Hepatocyte (in vitro differentiated cells): Measurements from ENCODE around the gene YIPF6. TPM values are rescaled to one million over a fixed set of nuclear protein-coding genes. Genes with fewer than 3 reads are reported as not detected.
"Not testable (repeated sequence)": the region's sequence is repeated elsewhere in the genome, so short reads cannot be mapped to it uniquely, and the experiment has no call there.

Experiments used
- DNase-seq: peaks from one replicate; pipeline ENCODE4 v3.0.0-alpha.2; 2016; ENCODE audit warnings: low spot score
- H2AFZ ChIP-seq: fragments of 200-600 bp; sonication (generic); 2 replicates; pipeline ENCODE4 v1.6.0; 2016; ENCODE audit warnings: antibody characterized with exemption, mild to moderate bottlenecking
- H3K27ac ChIP-seq: fragments of 200-600 bp; sonication (generic); 2 replicates; pipeline ENCODE4 v1.5.1; 2016; ENCODE audit warnings: mild to moderate bottlenecking
- H3K27me3 ChIP-seq: fragments of 200-600 bp; sonication (generic); 2 replicates; pipeline ENCODE4 v1.6.1; 2016
- H3K36me3 ChIP-seq: fragments of 200-600 bp; sonication (generic); replicated peaks from 2 replicates; pipeline ENCODE4 v1.5.1; 2016; ENCODE audit warnings: low read depth; ENCODE audit not compliant: insufficient read depth
- H3K4me1 ChIP-seq: fragments of 200-600 bp; sonication (generic); 2 replicates; pipeline ENCODE4 v1.5.1; 2016; ENCODE audit warnings: mild to moderate bottlenecking, moderate library complexity; ENCODE audit not compliant: insufficient read depth
- H3K4me2 ChIP-seq: fragments of 200-600 bp; sonication (generic); 2 replicates; pipeline ENCODE4 v1.6.0; 2016
- H3K4me3 ChIP-seq: fragments of 200-600 bp; sonication (generic); 2 replicates; pipeline ENCODE4 v1.5.1; 2016; ENCODE audit warnings: mild to moderate bottlenecking
- H3K79me2 ChIP-seq: fragments of 200-600 bp; sonication (generic); 2 replicates; pipeline ENCODE4 v1.6.0; 2017; ENCODE audit warnings: mild to moderate bottlenecking
- H3K9me2 ChIP-seq: fragments of 200-600 bp; sonication (generic); replicated peaks from 2 replicates; pipeline ENCODE4 v1.6.0; 2017; ENCODE audit warnings: mild to moderate bottlenecking; ENCODE audit not compliant: insufficient read depth
- H3K9me3 ChIP-seq: fragments of 200-600 bp; sonication (generic); 2 replicates; pipeline ENCODE4 v1.5.1; 2016; ENCODE audit warnings: low read depth, mild to moderate bottlenecking
- H4K20me1 ChIP-seq: fragments of 200-600 bp; sonication (generic); 2 replicates; pipeline ENCODE4 v1.6.0; 2016; ENCODE audit warnings: mild to moderate bottlenecking; ENCODE audit not compliant: insufficient read depth, poor library complexity, severe bottlenecking
- CTCF ChIP-seq: fragments of 200-600 bp; sonication (generic); IDR thresholded peaks from 2 replicates; pipeline ENCODE4 v1.5.1; 2016; ENCODE audit warnings: antibody characterized with exemption, mild to moderate bottlenecking; ENCODE audit not compliant: poor library complexity
- EZH2 ChIP-seq: fragments of 200-600 bp; sonication (generic); IDR thresholded peaks from 2 replicates; pipeline ENCODE4 v1.6.1; 2016; ENCODE audit warnings: antibody characterized with exemption, mild to moderate bottlenecking, borderline replicate concordance
- EZH2phosphoT487 ChIP-seq: fragments of 200-600 bp; sonication (generic); IDR thresholded peaks from one replicate; pipeline ENCODE4 v1.6.1; 2018; ENCODE audit warnings: antibody characterized with exemption, mild to moderate bottlenecking, low read depth, moderate library complexity; ENCODE audit not compliant: unreplicated experiment, severe bottlenecking
- WGBS: methylation state at CpG from one replicate; pipeline ENCODE4 v1.1.6; 2016; ENCODE audit warnings: low lambda C conversion rate; ENCODE audit errors: missing lambda C conversion rate; 5-methylcytosine and 5-hydroxymethylcytosine counted together
- polyA plus RNA-seq: library from polyadenylated mRNA; unstranded; fragments of >200 nt; fragmentation: Nextera tagmentation; extraction: Ambion mirVana; gene quantifications from 2 replicates; pipeline ENCODE4 v1.2.1, GENCODE V29; 2016
- total RNA-seq: library from RNA; depleted of rRNA; stranded (reverse); fragments of >200 nt; gene quantifications from 2 replicates; pipeline ENCODE4 v1.2.3, GENCODE V29; 2014

The YIPF6 gene
- total and polyA plus RNA-seq, 2 experiments from 2014 or later = 45.5 TPM

GRCh38 chrX:68556036-68556435 is 57.2 kb downstream of the YIPF6 start:
- Histone ChIP-seq H3K9me2 (no peaks in the 10 kb centered on the region), H3K27ac (no peak overlapping the region), H2AFZ (no peak overlapping the region), H3K27me3 (no peaks in the 10 kb centered on the region), H3K79me2 (no peaks in the 10 kb centered on the region), H3K4me3 (no peak overlapping the region), H3K36me3 (no peaks in the 10 kb centered on the region), H3K9me3 (no peaks in the 10 kb centered on the region), H4K20me1 (no peaks in the 10 kb centered on the region), H3K4me1 (no peaks in the 10 kb centered on the region), H3K4me2 (no peak overlapping the region)
- no peak for DNase-seq
- TF ChIP-seq CTCF (no peak), EZH2phosphoT487 (no peak), EZH2 (no peak)
- 78% methylated on average over 4 of the region's 4 CpGs for WGBS

GRCh38 chrX:68557126-68557525 is 58.3 kb downstream of the YIPF6 start:
- WGBS = 83% methylated on average over 8 of the region's 8 CpGs
- H2AFZ ChIP-seq, DNase-seq, H3K9me2 ChIP-seq, H3K36me3 ChIP-seq, H3K27ac ChIP-seq, H3K4me1 ChIP-seq, H3K27me3 ChIP-seq, H4K20me1 ChIP-seq, H3K4me2 ChIP-seq, H3K9me3 ChIP-seq, H3K79me2 ChIP-seq, H3K4me3 ChIP-seq: not testable (repeated sequence)

- H4K20me1 ChIP-seq, H3K79me2 ChIP-seq, H3K4me3 ChIP-seq, H3K27me3 ChIP-seq, H3K36me3 ChIP-seq, H3K27ac ChIP-seq, H3K9me2 ChIP-seq, H2AFZ ChIP-seq, H3K4me2 ChIP-seq, H3K9me3 ChIP-seq, DNase-seq, H3K4me1 ChIP-seq: not testable (repeated sequence)
- WGBS = 83% methylated on average over 4 of the region's 4 CpGs
These were observed 61.1 kb downstream of the YIPF6 start for GRCh38 chrX:68559905-68560304.

- DNase-seq = no peak
- H3K4me1 ChIP-seq = no peaks in the 10 kb centered on the region
- no peak for TF ChIP-seq EZH2
- TF ChIP-seq EZH2phosphoT487 = no peak
- H3K4me3 ChIP-seq = no peak overlapping the region
- H3K9me3 ChIP-seq = no peaks in the 10 kb centered on the region
- H4K20me1 ChIP-seq = no peaks in the 10 kb centered on the region
- H3K9me2 ChIP-seq = no peaks in the 10 kb centered on the region
- no peaks in the 10 kb centered on the region for H3K36me3 ChIP-seq
- H2AFZ ChIP-seq = no peak overlapping the region
- 65% methylated on average over 2 of the region's 2 CpGs for WGBS
- no peak overlapping the region for H3K4me2 ChIP-seq
- no peaks in the 10 kb centered on the region for H3K27me3 ChIP-seq
- H3K79me2 ChIP-seq = no peaks in the 10 kb centered on the region
- no peak overlapping the region for H3K27ac ChIP-seq
These were observed 69.3 kb downstream of the YIPF6 start for GRCh38 chrX:68568136-68568535.

- Histone ChIP-seq H3K79me2 (no peaks in the 10 kb centered on the region), H3K4me1 (no peaks in the 10 kb centered on the region), H3K36me3 (no peaks in the 10 kb centered on the region), H4K20me1 (no peaks in the 10 kb centered on the region), H3K27me3 (no peaks in the 10 kb centered on the region), H3K9me2 (no peaks in the 10 kb centered on the region), H3K4me3 (no peak overlapping the region), H3K27ac (no peak overlapping the region), H3K4me2 (no peak overlapping the region), H2AFZ (no peak overlapping the region), H3K9me3 (no peaks in the 10 kb centered on the region)
- TF ChIP-seq EZH2phosphoT487 (no peak), EZH2 (no peak)
- no peak for DNase-seq
- 80% methylated on average over 4 of the region's 4 CpGs for WGBS
These were observed 71.7 kb downstream of the YIPF6 start for GRCh38 chrX:68570598-68570997.
